Astrocyte of the spinal cord (primary cell): Measurements from ENCODE around the gene CHCHD3.

ENCODE experiments used
- DNase-seq: peaks from one replicate; pipeline ENCODE4 v3.0.0; 2011; ENCODE audit warnings: low read depth, low spot score
- H3K4me3 ChIP-seq: 2 replicates; pipeline ENCODE4 v1.5.1; 2011; ENCODE audit warnings: low read depth, mild to moderate bottlenecking, low read length, moderate library complexity
- in situ Hi-C: cut with HindIII; loops from 2 replicates; pipeline ENCODE4 v1.10.0; 2017; ENCODE audit warnings: low sequenced_read_pairs
- TF ChIP-seq, protein P1 (sequence below): IDR thresholded peaks from 2 replicates; pipeline ENCODE4 v1.5.1; 2012; ENCODE audit warnings: low read depth, mild to moderate bottlenecking, low read length, inconsistent platforms

Gene CHCHD3

DNA sequence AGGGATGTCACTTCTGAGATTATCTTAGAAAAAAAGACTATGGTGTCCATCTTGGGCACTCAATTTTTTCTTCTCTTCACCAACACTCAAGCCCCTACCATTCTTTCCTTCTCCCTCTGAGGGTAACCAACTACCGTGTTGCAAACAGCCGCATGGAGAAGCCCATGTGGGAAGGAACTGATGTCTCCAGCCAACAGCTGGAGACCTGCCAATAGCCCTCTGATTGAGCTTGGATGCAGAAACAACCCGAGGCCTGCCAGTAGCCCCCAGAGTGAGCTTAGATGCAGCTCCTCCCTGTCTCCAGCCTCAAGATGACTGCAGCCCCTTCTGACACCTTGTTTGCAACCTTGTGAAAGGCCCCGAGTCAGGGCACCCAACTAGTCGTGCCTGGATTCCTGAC is 36.4 kb upstream of the CHCHD3 start:
- no peak for DNase-seq

DNA sequence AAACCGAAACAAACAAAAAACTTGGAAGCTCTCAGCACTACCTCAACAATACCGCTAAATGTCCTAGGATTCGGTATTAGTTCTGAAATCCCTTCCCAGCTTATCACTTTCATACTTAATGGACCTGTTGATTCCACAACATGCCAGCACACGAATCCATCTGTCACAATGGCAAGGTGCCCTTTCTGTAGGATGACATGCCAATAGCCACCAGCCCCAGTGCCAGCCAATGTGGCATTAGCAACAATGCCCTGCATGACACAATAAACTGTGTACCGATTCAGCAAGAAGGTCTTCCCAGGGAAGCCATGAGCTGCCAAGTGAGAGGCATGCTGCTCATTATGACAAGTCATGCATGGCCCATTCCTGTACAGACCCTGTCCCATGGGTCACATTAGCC is 35.6 kb upstream of the CHCHD3 start:
- in situ Hi-C loops: no loop called here
- no peak for DNase-seq
- TF ChIP-seq, protein P1, sequence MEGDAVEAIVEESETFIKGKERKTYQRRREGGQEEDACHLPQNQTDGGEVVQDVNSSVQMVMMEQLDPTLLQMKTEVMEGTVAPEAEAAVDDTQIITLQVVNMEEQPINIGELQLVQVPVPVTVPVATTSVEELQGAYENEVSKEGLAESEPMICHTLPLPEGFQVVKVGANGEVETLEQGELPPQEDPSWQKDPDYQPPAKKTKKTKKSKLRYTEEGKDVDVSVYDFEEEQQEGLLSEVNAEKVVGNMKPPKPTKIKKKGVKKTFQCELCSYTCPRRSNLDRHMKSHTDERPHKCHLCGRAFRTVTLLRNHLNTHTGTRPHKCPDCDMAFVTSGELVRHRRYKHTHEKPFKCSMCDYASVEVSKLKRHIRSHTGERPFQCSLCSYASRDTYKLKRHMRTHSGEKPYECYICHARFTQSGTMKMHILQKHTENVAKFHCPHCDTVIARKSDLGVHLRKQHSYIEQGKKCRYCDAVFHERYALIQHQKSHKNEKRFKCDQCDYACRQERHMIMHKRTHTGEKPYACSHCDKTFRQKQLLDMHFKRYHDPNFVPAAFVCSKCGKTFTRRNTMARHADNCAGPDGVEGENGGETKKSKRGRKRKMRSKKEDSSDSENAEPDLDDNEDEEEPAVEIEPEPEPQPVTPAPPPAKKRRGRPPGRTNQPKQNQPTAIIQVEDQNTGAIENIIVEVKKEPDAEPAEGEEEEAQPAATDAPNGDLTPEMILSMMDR: no peak
- H3K4me3 ChIP-seq: no peak overlapping the region

More for the DNA sequence above, 36.4 kb upstream of the CHCHD3 start:
- H3K4me3 ChIP-seq: no peak overlapping the region
- TF ChIP-seq, protein P1: no peak
- in situ Hi-C loops: no loop called here

DNA sequence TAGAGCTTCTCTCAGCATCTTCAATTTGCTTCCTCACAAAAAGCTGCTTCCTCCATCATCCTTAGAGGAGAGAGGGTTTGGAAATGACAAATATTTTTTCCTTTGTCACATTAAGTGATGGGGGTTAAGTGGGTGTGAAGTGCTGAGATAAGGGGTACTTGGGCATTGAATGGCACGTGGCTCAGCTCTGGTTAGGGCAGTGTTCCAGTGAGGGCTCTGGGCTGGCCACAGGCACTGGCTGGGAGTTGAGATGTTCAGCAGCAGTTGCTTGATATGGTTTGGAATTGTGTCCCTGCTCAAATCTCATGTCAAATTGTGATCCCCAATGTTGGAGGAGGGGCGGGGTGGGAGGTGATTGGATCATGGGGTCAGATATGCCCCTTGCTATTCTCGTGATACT is 33.7 kb upstream of the CHCHD3 start:
- no peak for DNase-seq
- in situ Hi-C loops: no loop called here
- H3K4me3 ChIP-seq: no peak overlapping the region
- TF ChIP-seq, protein P1: no peak

DNA sequence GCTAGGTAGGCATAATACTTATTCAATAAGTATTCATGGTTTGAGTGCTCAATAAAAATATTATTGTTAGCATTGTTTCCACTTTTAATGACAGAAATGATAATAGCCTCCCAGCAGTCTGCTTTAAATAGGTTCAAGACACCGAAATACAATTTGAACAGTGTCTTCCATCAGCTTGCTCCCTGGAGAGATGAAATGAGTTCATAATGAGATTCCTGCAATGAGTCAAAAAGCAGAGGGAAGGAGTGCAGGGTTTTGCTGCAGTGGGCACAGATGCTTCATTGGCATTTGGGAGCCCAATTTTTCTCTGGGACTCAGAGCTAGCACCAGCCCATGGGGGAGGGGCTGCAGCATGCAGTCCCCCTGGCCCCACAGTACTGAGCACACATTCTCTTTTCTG is 32.6 kb upstream of the CHCHD3 start:
- DNase-seq: no peak
- no peak overlapping the region for H3K4me3 ChIP-seq
- TF ChIP-seq, protein P1: no peak
- in situ Hi-C loops: no loop called here

DNA sequence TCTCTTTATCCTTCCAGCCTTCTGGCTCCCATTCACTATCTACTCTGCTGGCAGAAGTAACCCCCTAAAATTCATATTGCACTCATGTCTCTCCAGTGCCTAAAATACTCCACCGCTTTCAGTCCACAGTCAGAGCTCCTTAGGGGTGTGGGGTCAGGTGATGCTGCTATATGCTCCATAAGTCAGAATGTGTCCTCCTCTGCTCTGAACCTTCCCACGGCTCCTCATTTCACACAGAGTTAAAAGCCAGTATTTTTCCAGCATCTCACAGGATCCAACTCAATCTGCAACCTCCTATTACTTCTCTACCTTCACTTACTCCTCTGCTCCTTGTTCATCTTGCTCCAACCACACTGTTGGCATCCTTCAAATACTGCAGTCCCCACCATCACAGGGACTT is 31.1 kb upstream of the CHCHD3 start:
- DNase-seq: no peak
- TF ChIP-seq, protein P1: no peak
- H3K4me3 ChIP-seq: no peak overlapping the region
- in situ Hi-C loops: no loop called here

DNA sequence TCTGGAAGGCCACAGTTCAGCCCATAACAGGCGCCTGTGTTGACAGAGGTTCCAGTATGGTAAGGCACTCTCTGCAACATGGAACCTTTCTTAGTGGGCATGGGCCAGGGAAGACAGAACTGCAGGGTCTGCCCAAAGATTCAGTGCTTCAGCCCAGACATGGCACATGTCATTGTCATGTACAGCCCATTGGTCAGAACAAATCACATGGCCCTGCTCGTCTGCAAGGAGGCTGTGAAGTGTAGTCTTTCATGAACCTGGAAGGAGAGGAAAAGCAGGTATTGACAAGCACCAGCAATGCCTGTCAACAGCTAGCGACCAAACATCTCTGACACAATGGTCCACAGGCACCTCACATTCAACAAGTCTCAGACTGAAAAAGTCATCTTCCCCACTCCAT is 30.4 kb upstream of the CHCHD3 start:
- TF ChIP-seq, protein P1: no peak
- no peak overlapping the region for H3K4me3 ChIP-seq
- no peak for DNase-seq
- in situ Hi-C loops: no loop called here

DNA sequence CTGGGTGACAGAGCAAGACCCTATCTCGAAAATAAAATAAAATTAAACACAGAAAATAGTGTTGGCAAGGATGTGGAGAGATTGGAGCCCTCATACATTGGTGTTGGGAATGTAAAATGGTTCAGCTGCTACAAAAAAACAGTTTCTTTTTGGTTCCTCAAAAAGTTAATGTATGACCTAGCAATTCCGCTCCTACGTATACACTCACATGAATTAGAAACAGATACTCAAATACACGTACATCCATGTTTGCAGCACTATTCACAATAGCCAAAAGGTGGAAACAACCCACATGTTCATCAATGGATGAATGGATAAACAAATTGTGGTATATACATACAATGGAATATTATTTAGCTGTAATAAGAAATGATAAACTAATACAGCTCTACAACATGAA is 28.4 kb upstream of the CHCHD3 start:
- in situ Hi-C loops: no loop called here
- no peak for DNase-seq
- TF ChIP-seq, protein P1: no peak
- H3K4me3 ChIP-seq: no peak overlapping the region
